SK-N-SH (cell line): ENCODE measurements around the gene MEPCE. TPM values are rescaled to one million over a fixed set of nuclear protein-coding genes. Genes with fewer than 3 reads are reported as not detected.

ENCODE experiments used
- CTCF ChIA-PET: fragments of 300-600, 350-600 bp; formaldehyde crosslinking; extraction: SDS; loops from one replicate; lab custom pipeline; 2021; lab: Yijun Ruan, JAX
- POLR2A ChIA-PET: fragments of 350-600 bp; sonication (Branson Sonifier 250); formaldehyde crosslinking; extraction: SDS; loops from one replicate; lab custom pipeline; 2020; ENCODE audit warnings: antibody characterized with exemption, inconsistent platforms; lab: Yijun Ruan, JAX
- DNase-seq: peaks from one replicate; pipeline ENCODE4 v3.0.0; 2012
- H2AFZ ChIP-seq: fragments of 200-600 bp; sonication (generic); 2 replicates; pipeline ENCODE4 v1.8.1; 2016; ENCODE audit warnings: antibody characterized with exemption, mild to moderate bottlenecking, low read depth
- H3F3A ChIP-seq: fragments of 200-600 bp; sonication (generic); replicated peaks from 2 replicates; pipeline ENCODE3; 2016; ENCODE audit warnings: antibody characterized with exemption, mild to moderate bottlenecking; ENCODE audit not compliant: insufficient read depth
- H3K27ac ChIP-seq, 2 experiments: fragments of 200-500 bp in 1 of 2; fragments of 200-600 bp in 1 of 2; sonication (Bioruptor generic) in 1 of 2; sonication (generic), shearing (Covaris generic) in 1 of 2; 2 replicates each; pipeline versions ENCODE4 v1.5.1 to v1.6.1; 2014 to 2016; ENCODE audit warnings: low read depth in 2 of 2, inconsistent platforms in 1 of 2, low read length in 1 of 2, mild to moderate bottlenecking in 1 of 2, mixed read lengths in 1 of 2
- H3K27me3 ChIP-seq: fragments of 200-600 bp; sonication (generic), shearing (Covaris generic); 2 replicates; pipeline ENCODE4 v1.6.1; 2016; ENCODE audit warnings: mixed run types; ENCODE audit not compliant: insufficient read depth
- H3K36me3 ChIP-seq, 2 experiments: fragments of 200-500 bp in 1 of 2; fragments of 200-600 bp in 1 of 2; sonication (Bioruptor generic) in 1 of 2; sonication (generic) in 1 of 2; replicated peaks in 1 of 2; 2 replicates each; pipeline versions ENCODE3 to v1.5.1; 2014 to 2016; ENCODE audit warnings: low read length in 1 of 2, mild to moderate bottlenecking in 1 of 2; ENCODE audit not compliant: insufficient read depth in 2 of 2, control insufficient read depth in 1 of 2
- H3K4me1 ChIP-seq, 2 experiments: fragments of 200-500 bp in 1 of 2; fragments of 200-600 bp in 1 of 2; sonication (Bioruptor generic) in 1 of 2; sonication (generic), shearing (Covaris generic) in 1 of 2; 2 replicates each; pipeline versions ENCODE4 v1.5.1 to v1.6.1; 2014 to 2016; ENCODE audit warnings: low read depth in 1 of 2, low read length in 1 of 2, mixed run types in 1 of 2; ENCODE audit not compliant: insufficient read depth in 2 of 2, control insufficient read depth in 1 of 2
- H3K4me2 ChIP-seq: fragments of 200-600 bp; sonication (generic), shearing (Covaris generic); 2 replicates; pipeline ENCODE4 v1.6.1; 2017; ENCODE audit warnings: mixed run types
- H3K4me3 ChIP-seq, 2 experiments: fragments of 200-500 bp in 1 of 2; fragments of 200-600 bp in 1 of 2; sonication (Bioruptor generic) in 1 of 2; sonication (generic), shearing (Covaris generic) in 1 of 2; 2 replicates each; pipeline versions ENCODE4 v1.5.1 to v1.8.1; 2014 to 2016; ENCODE audit warnings: low read depth in 2 of 2, inconsistent platforms in 1 of 2, low read length in 1 of 2, mild to moderate bottlenecking in 1 of 2, mixed read lengths in 1 of 2, moderate library complexity in 1 of 2
- H3K79me2 ChIP-seq: fragments of 200-600 bp; sonication (generic); 2 replicates; pipeline ENCODE4 v1.8.1; 2017; ENCODE audit warnings: mild to moderate bottlenecking; ENCODE audit not compliant: insufficient read depth
- H3K9ac ChIP-seq: fragments of 200-600 bp; sonication (generic); 2 replicates; pipeline ENCODE4 v1.6.1; 2017; ENCODE audit warnings: mixed run types
- H3K9me2 ChIP-seq: fragments of 200-600 bp; sonication (generic); 2 replicates; pipeline ENCODE4 v1.6.1; 2017; ENCODE audit warnings: mixed run types
- H3K9me3 ChIP-seq: fragments of 200-600 bp; sonication (generic); 2 replicates; pipeline ENCODE4 v1.6.1; 2017; ENCODE audit warnings: mixed run types, mild to moderate bottlenecking, moderate library complexity
- H4K20me1 ChIP-seq: fragments of 200-600 bp; sonication (generic); 2 replicates; pipeline ENCODE4 v1.6.1; 2017; ENCODE audit warnings: mild to moderate bottlenecking, mixed run types; ENCODE audit not compliant: insufficient read depth
- CHD2 ChIP-seq: fragments of 150-350 bp; IDR thresholded peaks from 2 replicates; pipeline ENCODE4 v1.6.1; 2018; ENCODE audit warnings: low read length; ENCODE audit not compliant: partially characterized antibody
- EP300 ChIP-seq, 2 experiments: IDR thresholded peaks; 2 replicates each; pipeline versions ENCODE4 v1.4.0 to v1.6.1; 2012; ENCODE audit warnings: borderline replicate concordance in 1 of 2, low read depth in 1 of 2, low read length in 1 of 2
- FOSL2 ChIP-seq: IDR thresholded peaks from 2 replicates; pipeline ENCODE4 v1.4.0; 2012; ENCODE audit warnings: low read depth, mild to moderate bottlenecking, moderate library complexity, borderline replicate concordance
- FOXJ3 ChIP-seq: sonication (generic); formaldehyde crosslinking; IDR thresholded peaks from 2 replicates; pipeline ENCODE4 v1.5.1; 2020; ENCODE audit warnings: mild to moderate bottlenecking, missing genetic modification reagents
- FOXM1 ChIP-seq: IDR thresholded peaks from 2 replicates; pipeline ENCODE4 v1.4.0; 2012; ENCODE audit warnings: low read depth, mild to moderate bottlenecking
- GATA2 ChIP-seq: sonication (generic); formaldehyde crosslinking; IDR thresholded peaks from 2 replicates; pipeline ENCODE4 v1.5.0; 2020; ENCODE audit warnings: mild to moderate bottlenecking, missing genetic modification reagents
- MEF2A ChIP-seq: IDR thresholded peaks from 2 replicates; pipeline ENCODE4 v1.4.0; 2012; ENCODE audit warnings: low read depth, borderline replicate concordance
- MXI1 ChIP-seq: IDR thresholded peaks from 2 replicates; pipeline ENCODE4 v1.6.1; 2012; ENCODE audit warnings: mild to moderate bottlenecking, low read depth, low read length, improper control_type of control experiment
- NFIC ChIP-seq: IDR thresholded peaks from 2 replicates; pipeline ENCODE4 v1.4.0; 2012; ENCODE audit warnings: borderline replicate concordance
- POLR2AphosphoS5 ChIP-seq: IDR thresholded peaks from 2 replicates; pipeline ENCODE4 v1.6.1; 2012; ENCODE audit warnings: low read depth, low read length
- RAD21 ChIP-seq: IDR thresholded peaks from 2 replicates; pipeline ENCODE4 v1.6.1; 2012; ENCODE audit warnings: mild to moderate bottlenecking, low read length
- RCOR1 ChIP-seq: fragments of 150-350 bp; IDR thresholded peaks from 2 replicates; pipeline ENCODE4 v1.6.1; 2017; ENCODE audit warnings: antibody characterized with exemption, low read length
- RXRA ChIP-seq: IDR thresholded peaks from 2 replicates; pipeline ENCODE4 v1.4.0; 2012; ENCODE audit warnings: low read depth, mild to moderate bottlenecking, borderline replicate concordance
- SIN3A ChIP-seq: IDR thresholded peaks from 2 replicates; pipeline ENCODE4 v1.6.1; 2012; ENCODE audit warnings: low read depth, mild to moderate bottlenecking, low read length, moderate library complexity, borderline replicate concordance
- TAF1 ChIP-seq: IDR thresholded peaks from 2 replicates; pipeline ENCODE4 v1.6.1; 2012; ENCODE audit warnings: low read depth, mild to moderate bottlenecking, low read length, moderate library complexity, borderline replicate concordance
- TCF12 ChIP-seq: IDR thresholded peaks from 2 replicates; pipeline ENCODE4 v1.4.0; 2012
- TEAD4 ChIP-seq: IDR thresholded peaks from 2 replicates; pipeline ENCODE4 v1.4.0; 2012; ENCODE audit warnings: mild to moderate bottlenecking, borderline replicate concordance; ENCODE audit not compliant: insufficient read depth
- WGBS: methylation state at CpG from one replicate; pipeline ENCODE4 v1.1.6; 2017; ENCODE audit warnings: low lambda C conversion rate; 5-methylcytosine and 5-hydroxymethylcytosine counted together
- polyA plus RNA-seq, 3 experiments: library from polyadenylated mRNA; depleted of rRNA; stranded (reverse); fragments of >200 nt; gene quantifications; 2 replicates each; pipeline ENCODE4 v1.2.3, GENCODE V29; 2012
- TF ChIP-seq, protein P1 (sequence below): IDR thresholded peaks from 2 replicates; pipeline ENCODE4 v1.4.0; 2012; ENCODE audit warnings: low read depth, borderline replicate concordance

MEPCE gene
- polyA plus RNA-seq, 1 of the 3 experiments (the other 2 are of a cell fraction) = 20.2 TPM

DNA sequence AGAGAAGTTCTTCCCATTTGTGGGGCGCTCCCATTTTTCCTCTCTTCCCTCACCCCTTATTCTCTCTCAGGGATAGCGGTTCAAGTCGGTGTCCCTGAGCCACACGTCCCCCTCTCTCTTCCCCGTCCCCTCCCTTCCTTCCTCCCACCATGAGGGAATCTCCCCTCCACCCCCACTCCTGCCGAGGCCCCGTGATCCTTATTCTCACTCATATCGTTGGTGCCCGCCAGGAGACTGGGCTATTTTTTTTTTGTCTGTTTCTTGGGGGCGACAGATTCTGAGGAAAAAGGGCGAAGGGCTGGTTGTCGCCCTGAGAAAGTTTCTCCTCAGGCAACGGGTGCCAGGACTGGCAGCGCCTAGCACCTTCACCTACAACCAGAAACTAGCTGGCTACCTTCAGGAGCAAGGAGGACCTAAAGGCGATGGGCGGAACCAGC, 1.9 kb upstream of the MEPCE start:
- H3K4me1 ChIP-seq = peaks cover 17 to 27% of the 10 kb centered on the region in 2 experiments; a peak in 3 of 4 replicates
- ChIA-PET CTCF (interaction anchor here (0.7 to 3.2 kb wide), 5 partner anchors 20 to 297 kb away, joined by 3 to 23 read pairs (median 5); partner anchors contain the start of gene NYAP1), POLR2A (interaction anchor here (0.7 to 3.3 kb wide), 14 partner anchors 8 to 1019 kb away, joined by 3 to 12 read pairs (median 6); partner anchors contain the start of genes AP4M1, BUD31, FBXO24 and GPC2)
- H3K9ac ChIP-seq = no peak overlapping the region
- H3F3A ChIP-seq = peaks cover 12% of the 10 kb centered on the region
- DNase-seq = no peak
- peak overlapping the region in 1 of 2 experiments; percentile 100; a peak in 2 of 4 replicates for H3K27ac ChIP-seq
- no peaks in the 10 kb centered on the region for H3K27me3 ChIP-seq
- TF ChIP-seq EP300 (IDR thresholded peaks at IDR 0.05; ENCODE audit: borderline replicate concordance in 1 of 2, low read depth in 1 of 2, low read length in 1 of 2) (no peak), RCOR1 (no peak), SIN3A (no peak), FOXM1 (no peak), MXI1 (no peak), RAD21 (no peak), RXRA (no peak), FOXJ3 (no peak), MEF2A (no peak), CHD2 (no peak), TEAD4 (no peak), GATA2 (no peak), TAF1 (no peak), NFIC (no peak), FOSL2 (no peak), POLR2AphosphoS5 (no peak), TCF12 (no peak)
- TF ChIP-seq, protein P1, sequence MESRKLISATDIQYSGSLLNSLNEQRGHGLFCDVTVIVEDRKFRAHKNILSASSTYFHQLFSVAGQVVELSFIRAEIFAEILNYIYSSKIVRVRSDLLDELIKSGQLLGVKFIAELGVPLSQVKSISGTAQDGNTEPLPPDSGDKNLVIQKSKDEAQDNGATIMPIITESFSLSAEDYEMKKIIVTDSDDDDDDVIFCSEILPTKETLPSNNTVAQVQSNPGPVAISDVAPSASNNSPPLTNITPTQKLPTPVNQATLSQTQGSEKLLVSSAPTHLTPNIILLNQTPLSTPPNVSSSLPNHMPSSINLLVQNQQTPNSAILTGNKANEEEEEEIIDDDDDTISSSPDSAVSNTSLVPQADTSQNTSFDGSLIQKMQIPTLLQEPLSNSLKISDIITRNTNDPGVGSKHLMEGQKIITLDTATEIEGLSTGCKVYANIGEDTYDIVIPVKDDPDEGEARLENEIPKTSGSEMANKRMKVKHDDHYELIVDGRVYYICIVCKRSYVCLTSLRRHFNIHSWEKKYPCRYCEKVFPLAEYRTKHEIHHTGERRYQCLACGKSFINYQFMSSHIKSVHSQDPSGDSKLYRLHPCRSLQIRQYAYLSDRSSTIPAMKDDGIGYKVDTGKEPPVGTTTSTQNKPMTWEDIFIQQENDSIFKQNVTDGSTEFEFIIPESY = no peak
- peaks cover 18 to 19% of the 10 kb centered on the region in 2 experiments for H3K36me3 ChIP-seq
- 79% methylated on average over 16 of the region's 16 CpGs for WGBS
- H3K79me2 ChIP-seq = peaks cover 32% of the 10 kb centered on the region
- H4K20me1 ChIP-seq = peaks cover 13% of the 10 kb centered on the region
- H3K4me3 ChIP-seq = peak overlapping the region in 1 of 2 experiments; percentile 95; a peak in 2 of 4 replicates
- H3K9me2 ChIP-seq = no peaks in the 10 kb centered on the region
- peak overlapping the region; percentile 97; the same call in 1 of the 2 replicates for H3K4me2 ChIP-seq
- H3K9me3 ChIP-seq = no peaks in the 10 kb centered on the region
- H2AFZ ChIP-seq = peak overlapping the region; percentile 84
